ENCODE measurements around the gene G0S2.
A peak's percentile ranks its signal among the peaks of the same experiment; 100 is the strongest.

The G0S2 gene

DNA sequence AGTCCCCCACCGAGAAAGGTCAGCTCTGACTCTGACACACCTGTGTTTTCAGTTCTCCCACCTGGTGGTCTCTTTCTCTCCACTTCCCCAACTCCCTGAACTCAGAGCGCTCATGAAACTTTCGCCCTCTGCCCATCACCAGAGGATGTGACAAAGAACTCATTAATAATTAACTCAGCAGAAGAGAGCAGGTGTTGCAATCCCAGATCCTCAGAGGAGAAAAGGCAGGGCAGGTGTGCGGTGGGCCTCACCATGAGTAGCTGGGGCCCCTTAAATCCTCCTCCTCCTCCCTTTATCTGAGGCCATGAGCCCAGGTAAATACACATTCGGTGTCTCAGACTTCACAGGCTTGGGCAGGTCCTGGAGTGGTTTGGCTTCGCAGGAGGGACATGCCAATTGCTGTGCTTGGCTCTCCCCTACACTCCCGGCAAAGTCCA is 21.3 kb upstream of the G0S2 start:
- TF ChIP-seq, protein P1, sequence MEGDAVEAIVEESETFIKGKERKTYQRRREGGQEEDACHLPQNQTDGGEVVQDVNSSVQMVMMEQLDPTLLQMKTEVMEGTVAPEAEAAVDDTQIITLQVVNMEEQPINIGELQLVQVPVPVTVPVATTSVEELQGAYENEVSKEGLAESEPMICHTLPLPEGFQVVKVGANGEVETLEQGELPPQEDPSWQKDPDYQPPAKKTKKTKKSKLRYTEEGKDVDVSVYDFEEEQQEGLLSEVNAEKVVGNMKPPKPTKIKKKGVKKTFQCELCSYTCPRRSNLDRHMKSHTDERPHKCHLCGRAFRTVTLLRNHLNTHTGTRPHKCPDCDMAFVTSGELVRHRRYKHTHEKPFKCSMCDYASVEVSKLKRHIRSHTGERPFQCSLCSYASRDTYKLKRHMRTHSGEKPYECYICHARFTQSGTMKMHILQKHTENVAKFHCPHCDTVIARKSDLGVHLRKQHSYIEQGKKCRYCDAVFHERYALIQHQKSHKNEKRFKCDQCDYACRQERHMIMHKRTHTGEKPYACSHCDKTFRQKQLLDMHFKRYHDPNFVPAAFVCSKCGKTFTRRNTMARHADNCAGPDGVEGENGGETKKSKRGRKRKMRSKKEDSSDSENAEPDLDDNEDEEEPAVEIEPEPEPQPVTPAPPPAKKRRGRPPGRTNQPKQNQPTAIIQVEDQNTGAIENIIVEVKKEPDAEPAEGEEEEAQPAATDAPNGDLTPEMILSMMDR (IDR thresholded peaks at IDR 0.05; ENCODE audit: insufficient read depth, low read depth, low read length, missing control alignments) = no peak
- peak; percentile 91 for DNase-seq (ENCODE audit: low read depth)
- H3K4me3 ChIP-seq (ENCODE audit: low read length) = no peak overlapping the region

DNA sequence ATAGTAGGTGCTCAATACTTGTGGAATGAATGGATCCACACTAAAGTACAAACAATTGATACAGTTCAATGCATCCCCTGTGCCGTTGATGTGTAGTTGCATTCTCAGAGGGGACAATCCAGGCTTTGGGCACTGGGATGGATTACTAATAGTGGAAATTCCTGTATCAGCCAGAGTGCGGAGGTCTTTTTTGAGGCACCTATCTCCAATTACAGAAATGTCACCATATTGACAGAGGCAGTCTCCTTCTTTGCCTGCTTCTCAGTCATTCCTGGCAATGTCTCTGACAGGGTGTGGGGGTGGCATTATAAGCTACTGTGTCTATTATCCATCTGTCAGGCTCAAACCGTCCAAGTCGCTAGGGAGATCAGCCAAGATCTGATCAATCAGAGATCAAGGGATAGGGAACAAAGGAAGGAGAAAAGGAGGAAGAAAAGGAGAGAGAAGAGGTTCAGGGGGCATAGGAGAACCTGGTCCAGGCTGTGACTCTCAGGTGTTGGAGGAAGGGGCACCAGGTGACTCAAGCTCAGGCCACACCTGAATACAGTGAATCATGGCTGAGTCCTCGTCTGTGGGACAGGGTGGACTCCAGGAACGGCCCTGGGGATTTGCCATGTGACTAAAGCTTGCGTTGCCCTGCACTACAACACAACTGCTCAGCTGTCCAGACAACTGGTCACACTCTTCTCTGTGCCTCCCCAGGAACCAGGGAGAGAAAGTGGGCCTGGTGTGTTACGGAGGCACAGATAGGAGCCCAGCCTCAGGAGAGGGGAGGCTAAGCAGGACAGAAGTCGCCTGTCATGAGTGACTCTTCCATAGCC is 19.6 kb upstream of the G0S2 start:
- H3K4me3 ChIP-seq (ENCODE audit: low read length) = no peak overlapping the region
- TF ChIP-seq, protein P1 (IDR thresholded peaks at IDR 0.05; ENCODE audit: insufficient read depth, low read depth, low read length, missing control alignments) = no peak
- DNase-seq (ENCODE audit: low read depth) = peak; percentile 97

DNA sequence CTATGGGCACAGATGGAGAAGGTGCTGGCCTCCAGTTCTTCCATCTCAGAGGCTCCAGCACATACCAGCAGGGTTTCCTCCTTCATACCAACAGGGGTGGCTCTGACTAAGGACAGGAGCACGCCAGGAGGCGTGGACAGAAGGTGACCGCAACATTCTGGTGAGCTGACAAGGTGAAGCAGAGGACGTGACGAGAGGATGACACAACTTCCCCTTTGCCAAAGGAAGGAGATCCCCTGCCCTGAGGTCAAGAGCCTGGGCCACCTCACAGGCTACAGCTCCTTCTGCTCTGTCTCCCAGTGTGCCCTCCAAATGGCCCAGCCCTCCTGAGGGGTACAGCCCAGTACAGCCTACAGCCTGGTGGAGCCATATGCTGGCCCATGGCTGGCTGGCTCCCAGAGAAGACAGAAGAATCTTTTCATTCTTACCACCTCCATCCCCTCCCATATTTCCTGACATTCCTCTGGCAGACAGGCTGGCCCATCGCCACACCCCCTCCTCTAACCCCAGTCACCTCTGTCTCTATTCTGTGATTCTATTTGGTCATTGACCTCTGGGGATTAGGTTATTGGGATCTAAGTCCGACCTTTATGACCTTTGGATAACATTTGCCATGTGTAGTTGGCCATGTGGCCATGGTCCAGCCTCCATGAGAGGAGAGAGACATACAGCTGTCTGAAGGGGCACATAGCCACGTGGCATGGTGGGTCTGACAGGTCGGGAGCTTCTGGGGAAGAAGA is 17.9 kb upstream of the G0S2 start:
- TF ChIP-seq, protein P1 (IDR thresholded peaks at IDR 0.05; ENCODE audit: insufficient read depth, low read depth, low read length, missing control alignments) = no peak
- DNase-seq (ENCODE audit: low read depth) = peak; percentile 97
- no peak overlapping the region for H3K4me3 ChIP-seq (ENCODE audit: low read length)

DNA sequence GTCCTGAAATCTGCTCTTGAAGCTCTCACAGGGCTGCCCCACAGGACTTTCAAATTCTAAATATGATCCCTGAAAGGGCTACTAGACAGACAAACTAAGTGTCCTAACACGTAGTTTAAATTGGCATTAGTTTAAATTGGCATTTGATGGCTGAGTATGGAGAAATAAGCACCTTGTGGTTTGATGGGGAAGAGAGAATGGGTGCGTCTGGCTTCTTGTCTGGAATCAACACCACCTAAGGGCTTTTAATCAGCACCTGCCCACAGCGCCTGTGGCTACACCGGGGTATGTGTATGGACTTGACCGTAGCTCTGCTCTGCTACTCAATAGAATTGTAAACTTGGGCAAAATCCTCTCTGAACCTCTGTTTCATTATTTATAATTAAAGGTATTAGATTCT is 17.3 kb upstream of the G0S2 start:
- peak; percentile 87 for DNase-seq (ENCODE audit: low read depth)
- no peak overlapping the region for H3K4me3 ChIP-seq (ENCODE audit: low read length)
- TF ChIP-seq, protein P1 (IDR thresholded peaks at IDR 0.05; ENCODE audit: insufficient read depth, low read depth, low read length, missing control alignments) = peak; percentile 6

DNA sequence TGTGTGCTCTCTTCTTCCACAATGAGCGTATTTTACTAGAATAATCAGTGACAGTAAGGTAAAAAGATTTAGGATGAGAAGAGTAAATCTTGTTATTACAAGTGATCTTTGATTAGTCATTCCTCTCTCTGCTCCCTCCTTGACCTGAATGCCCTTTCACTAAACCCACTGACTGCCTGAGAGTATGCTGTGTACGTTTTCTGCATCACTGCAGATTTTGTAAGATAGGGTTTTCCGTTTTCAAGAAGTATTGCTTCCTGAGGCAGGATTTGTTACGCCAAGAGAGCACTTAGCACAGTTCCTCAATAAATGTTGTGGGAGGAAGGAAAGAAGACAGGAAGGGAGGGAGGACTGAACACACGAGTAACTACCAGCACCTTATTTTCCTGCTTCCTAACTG is 15.3 kb upstream of the G0S2 start:
- TF ChIP-seq, protein P1 (IDR thresholded peaks at IDR 0.05; ENCODE audit: insufficient read depth, low read depth, low read length, missing control alignments) = no peak
- H3K4me3 ChIP-seq (ENCODE audit: low read length) = no peak overlapping the region
- DNase-seq (ENCODE audit: low read depth) = peak; percentile 59

DNA sequence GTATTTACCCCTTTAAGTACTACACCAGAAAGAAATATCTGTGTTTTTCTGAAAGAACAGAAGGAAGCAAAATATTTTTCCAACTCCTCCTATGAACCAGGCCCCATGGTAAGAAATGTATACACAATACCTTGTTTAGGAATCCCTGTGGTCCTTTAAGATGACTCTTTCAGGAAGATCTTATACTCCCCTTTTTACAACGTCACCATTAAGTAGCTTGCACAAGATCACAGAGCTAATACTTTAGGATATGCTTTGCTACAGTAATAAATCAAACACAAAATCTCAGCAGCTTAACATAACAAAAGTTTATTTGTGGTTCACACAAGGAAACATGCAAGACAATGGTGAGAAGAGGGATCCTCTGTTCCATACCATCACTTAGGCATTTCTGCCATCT is 14.1 kb upstream of the G0S2 start:
- no peak overlapping the region for H3K4me3 ChIP-seq (ENCODE audit: low read length)
- no peak for DNase-seq (ENCODE audit: low read depth)
- TF ChIP-seq, protein P1 (IDR thresholded peaks at IDR 0.05; ENCODE audit: insufficient read depth, low read depth, low read length, missing control alignments) = no peak
